Measurements from ENCODE around the gene C13orf46. TPM values are rescaled to one million over a fixed set of nuclear protein-coding genes. Genes with fewer than 3 reads are reported as not detected.

C13orf46 gene
- total and polyA plus RNA-seq, 2 experiments from 2014 or later, result 0.20 to 0.23 TPM

- Histone ChIP-seq H3K9me2 (replicated peaks; ENCODE audit: insufficient read depth) (no peaks in the 10 kb centered on the region), H3K27me3 (no peaks in the 10 kb centered on the region), H3K79me2 (no peaks in the 10 kb centered on the region), H3K4me3 (no peak overlapping the region), H3K4me2 (no peak overlapping the region), H3K4me1 (ENCODE audit: insufficient read depth) (peaks cover 17% of the 10 kb centered on the region), H3K9me3 (ENCODE audit: low read depth) (no peaks in the 10 kb centered on the region), H4K20me1 (ENCODE audit: insufficient read depth, poor library complexity, severe bottlenecking) (no peaks in the 10 kb centered on the region), H2AFZ (no peak overlapping the region), H3K36me3 (replicated peaks; ENCODE audit: insufficient read depth, low read depth) (no peaks in the 10 kb centered on the region), H3K27ac (no peak overlapping the region)
- no peak for DNase-seq (ENCODE audit: low spot score)
- no peak for TF ChIP-seq CTCF (IDR thresholded peaks at IDR 0.05; ENCODE audit: poor library complexity)
- no peak for TF ChIP-seq EZH2 (IDR thresholded peaks at IDR 0.05; ENCODE audit: borderline replicate concordance)
- no peak for TF ChIP-seq EZH2phosphoT487 (IDR thresholded peaks at IDR 0.05; ENCODE audit: low read depth, severe bottlenecking, unreplicated experiment)
- WGBS (ENCODE audit: low lambda C conversion rate, missing lambda C conversion rate), result 85% methylated on average over 16 of the region's 16 CpGs
Measured at GRCh38 chr13:113941571-113942191, 32.2 kb downstream of the C13orf46 start.

- Histone ChIP-seq H2AFZ (no peak overlapping the region), H3K79me2 (no peaks in the 10 kb centered on the region), H3K27ac (no peak overlapping the region), H3K27me3 (no peaks in the 10 kb centered on the region), H4K20me1 (ENCODE audit: insufficient read depth, poor library complexity, severe bottlenecking) (no peaks in the 10 kb centered on the region), H3K4me2 (peak overlapping the region; percentile 37), H3K9me3 (ENCODE audit: low read depth) (no peaks in the 10 kb centered on the region), H3K4me1 (ENCODE audit: insufficient read depth) (peaks cover 27% of the 10 kb centered on the region), H3K9me2 (replicated peaks; ENCODE audit: insufficient read depth) (no peaks in the 10 kb centered on the region), H3K4me3 (no peak overlapping the region), H3K36me3 (replicated peaks; ENCODE audit: insufficient read depth, low read depth) (no peaks in the 10 kb centered on the region)
- TF ChIP-seq EZH2phosphoT487 (IDR thresholded peaks at IDR 0.05; ENCODE audit: low read depth, severe bottlenecking, unreplicated experiment), result no peak
- no peak for TF ChIP-seq CTCF (IDR thresholded peaks at IDR 0.05; ENCODE audit: poor library complexity)
- TF ChIP-seq EZH2 (IDR thresholded peaks at IDR 0.05; ENCODE audit: borderline replicate concordance), result no peak
- DNase-seq (ENCODE audit: low spot score), result peak; percentile 59
- WGBS (ENCODE audit: low lambda C conversion rate, missing lambda C conversion rate), result 76% methylated on average over 15 of the region's 16 CpGs
Measured at GRCh38 chr13:113939944-113940297, 34.0 kb downstream of the C13orf46 start.

- TF ChIP-seq EZH2 (IDR thresholded peaks at IDR 0.05; ENCODE audit: borderline replicate concordance), result no peak
- no peak for TF ChIP-seq EZH2phosphoT487 (IDR thresholded peaks at IDR 0.05; ENCODE audit: low read depth, severe bottlenecking, unreplicated experiment)
- no peak for TF ChIP-seq CTCF (IDR thresholded peaks at IDR 0.05; ENCODE audit: poor library complexity)
- Histone ChIP-seq H3K79me2 (no peaks in the 10 kb centered on the region), H3K4me1 (ENCODE audit: insufficient read depth) (peaks cover 29% of the 10 kb centered on the region), H3K9me2 (replicated peaks; ENCODE audit: insufficient read depth) (no peaks in the 10 kb centered on the region), H3K27me3 (no peaks in the 10 kb centered on the region), H2AFZ (no peak overlapping the region), H3K4me2 (peak overlapping the region; percentile 37), H3K36me3 (replicated peaks; ENCODE audit: insufficient read depth, low read depth) (no peaks in the 10 kb centered on the region), H3K9me3 (ENCODE audit: low read depth) (no peaks in the 10 kb centered on the region), H4K20me1 (ENCODE audit: insufficient read depth, poor library complexity, severe bottlenecking) (no peaks in the 10 kb centered on the region), H3K4me3 (no peak overlapping the region), H3K27ac (no peak overlapping the region)
- no peak for DNase-seq (ENCODE audit: low spot score)
- WGBS (ENCODE audit: low lambda C conversion rate, missing lambda C conversion rate), result 84% methylated on average over 25 of the region's 28 CpGs
Measured at GRCh38 chr13:113939129-113939943, 34.5 kb downstream of the C13orf46 start.
